Measurements from ENCODE around the gene GLRX3. TPM values are rescaled to one million over a fixed set of nuclear protein-coding genes. Genes with fewer than 3 reads are reported as not detected.

The GLRX3 gene
- total and polyA plus RNA-seq, 2 of the 13 experiments (the other 11 are each of a cell fraction or from before 2014, with no cell fraction given), result 91.4 to 135 TPM

GRCh38 chr10:130190055-130190736, 54.0 kb downstream of the GLRX3 start (continued):
- TF ChIP-seq ZNF646 (CRISPR knock-in tag; IDR thresholded peaks at IDR 0.05) (no peak), RORA (CRISPR knock-in tag; IDR thresholded peaks at IDR 0.05) (no peak), EP300 (IDR thresholded peaks at IDR 0.05; ENCODE audit: low read depth in 2 of 2, low read length in 2 of 2) (no peak), EP300 (CRISPR knock-in tag; IDR thresholded peaks at IDR 0.05; ENCODE audit: borderline replicate concordance) (no peak), ZNF296 (CRISPR knock-in tag; conservative IDR thresholded peaks at IDR 0.05) (no peak), ZNF598 (CRISPR knock-in tag; IDR thresholded peaks at IDR 0.05; ENCODE audit: borderline replicate concordance) (no peak; the same call in 1 of the 2 replicates), CEBPG (CRISPR knock-in tag; IDR thresholded peaks at IDR 0.05) (peak; percentile 40; the same call in 1 of the 2 replicates), ZEB1 (IDR thresholded peaks at IDR 0.05; ENCODE audit: insufficient replicate concordance, low read depth) (no peak), ZFP90 (CRISPR knock-in tag; IDR thresholded peaks at IDR 0.05; ENCODE audit: borderline replicate concordance) (peak; percentile 64; the same call in 1 of the 2 replicates), ASH2L (IDR thresholded peaks at IDR 0.05; ENCODE audit: insufficient read length, low read depth, low read length) (peak; percentile 33), MLXIP (CRISPR knock-in tag; IDR thresholded peaks at IDR 0.05; ENCODE audit: borderline replicate concordance) (no peak), ZNF17 (CRISPR knock-in tag; IDR thresholded peaks at IDR 0.05) (no peak), HES4 (CRISPR knock-in tag; IDR thresholded peaks at IDR 0.05; ENCODE audit: borderline replicate concordance) (no peak), ZBTB3 (CRISPR knock-in tag; IDR thresholded peaks at IDR 0.05; ENCODE audit: borderline replicate concordance, low read depth) (no peak)
- TF ChIP-seq, protein P1, sequence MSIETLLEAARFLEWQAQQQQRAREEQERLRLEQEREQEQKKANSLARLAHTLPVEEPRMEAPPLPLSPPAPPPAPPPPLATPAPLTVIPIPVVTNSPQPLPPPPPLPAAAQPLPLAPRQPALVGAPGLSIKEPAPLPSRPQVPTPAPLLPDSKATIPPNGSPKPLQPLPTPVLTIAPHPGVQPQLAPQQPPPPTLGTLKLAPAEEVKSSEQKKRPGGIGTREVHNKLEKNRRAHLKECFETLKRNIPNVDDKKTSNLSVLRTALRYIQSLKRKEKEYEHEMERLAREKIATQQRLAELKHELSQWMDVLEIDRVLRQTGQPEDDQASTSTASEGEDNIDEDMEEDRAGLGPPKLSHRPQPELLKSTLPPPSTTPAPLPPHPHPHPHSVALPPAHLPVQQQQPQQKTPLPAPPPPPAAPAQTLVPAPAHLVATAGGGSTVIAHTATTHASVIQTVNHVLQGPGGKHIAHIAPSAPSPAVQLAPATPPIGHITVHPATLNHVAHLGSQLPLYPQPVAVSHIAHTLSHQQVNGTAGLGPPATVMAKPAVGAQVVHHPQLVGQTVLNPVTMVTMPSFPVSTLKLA (IDR thresholded peaks at IDR 0.05), result no peak

Measured in HepG2 (cell line).